Adrenal gland (tissue), 12 donors: ENCODE results near the gene AGBL3. TPM values are rescaled to one million over a fixed set of nuclear protein-coding genes. Genes with fewer than 3 reads are reported as not detected.

Source experiments
- DNase-seq, 7 donors: peaks; one replicate each; pipeline ENCODE4 v3.0.0-alpha.2; 2019 to 2020
- H3K27ac ChIP-seq, 5 donors: fragments of 200-600 bp; sonication (generic) in 4 of 5; 1 replicate in 3 of 5; 2 replicates in 2 of 5; pipeline versions ENCODE4 v1.5.1 to v1.8.0; 2016 to 2020; ENCODE audit warnings: mild to moderate bottlenecking in 1 of 5
- H3K27me3 ChIP-seq: fragments of 200-600 bp; 2 replicates; pipeline ENCODE4 v1.8.0; 2021
- H3K36me3 ChIP-seq, 2 donors: fragments of 200-600 bp; replicated peaks in 1 of 2; 1 replicate in 1 of 2; 2 replicates in 1 of 2; pipeline versions ENCODE4 v1.5.1 to v1.8.0; 2018 to 2022
- H3K4me1 ChIP-seq, 2 donors: fragments of 200-600 bp; replicated peaks in 1 of 2; 1 replicate in 1 of 2; 2 replicates in 1 of 2; pipeline versions ENCODE4 v1.5.1 to v1.8.0; 2018 to 2021
- H3K4me3 ChIP-seq, 4 donors: fragments of 200-600 bp; sonication (generic) in 3 of 4; one replicate each; pipeline ENCODE4 v1.5.1; 2016 to 2018
- H3K9me3 ChIP-seq, 3 donors: fragments of 200-600 bp; sonication (generic) in 1 of 3; replicated peaks in 1 of 3; 1 replicate in 2 of 3; 2 replicates in 1 of 3; pipeline versions ENCODE4 v1.5.1 to v1.8.0; 2016 to 2021
- CTCF ChIP-seq, 6 experiments: fragments of 450-650 bp in 4 of 6; fragments of 200-600 bp in 2 of 6; sonication (generic) in 1 of 6; IDR thresholded peaks; 1 replicate in 5 of 6; 2 replicates in 1 of 6; pipeline versions ENCODE4 v1.5.1 to v1.8.0; 2016 to 2021; ENCODE audit warnings: antibody characterized with exemption in 6 of 6, mild to moderate bottlenecking in 2 of 6, moderate library complexity in 1 of 6
- POLR2A ChIP-seq, 2 donors: fragments of 450-650 bp; IDR thresholded peaks; one replicate each; pipeline ENCODE4 v1.6.1; 2017; ENCODE audit warnings: antibody characterized with exemption in 2 of 2, mild to moderate bottlenecking in 2 of 2, moderate library complexity in 1 of 2
- WGBS, 4 donors: extraction: QIAGEN DNeasy Blood & Tissue Kit in 2 of 4; methylation state at CpG; one replicate each; pipeline versions ENCODE4 v1.1.5 to v1.1.7; 2013 to 2017; 5-methylcytosine and 5-hydroxymethylcytosine counted together
- intact Hi-C, 2 donors: fragments of 100-400 bp; cut with DNase I; formaldehyde crosslinking; loops; one replicate each; pipeline versions ENCODE4 v1.14.1 to v1.15.0; 2022 to 2023
- polyA plus RNA-seq, 3 donors: library from polyadenylated mRNA; stranded (reverse); fragments of 200-250 nt in 2 of 3; fragments of 350-450 nt in 1 of 3; fragmentation: Illumina TruSeq in 1 of 3; extraction: RNeasy Lipid Tissue Mini Kit (QIAGEN cat#74804) in 1 of 3; gene quantifications; one replicate each; pipeline ENCODE4 v1.2.3, GENCODE V29; 2013 to 2014
- total RNA-seq, 9 donors: library from RNA; depleted of rRNA in 4 of 9; stranded (reverse); fragments of >200 nt in 4 of 9; fragments of 120-200 nt in 1 of 9; fragmentation: NEBNext Ultra II Directional in 1 of 9; extraction: Animal tissue kit (Norgen Biotek cat#: 25700) in 1 of 9; gene quantifications; one replicate each; pipeline versions ENCODE4 v1.1.0 to v1.2.4, GENCODE V29; 2013 to 2023
- donor health status: healthy with polysubstance abuse.
- donor health status: Bipolar disorder and iron deficiency.
- donor health status: DM: yes; HTN: yes; CAD: no.
- donor health status: DM: no; HTN: no; CAD: no.
- donor health status: DM: no; HTN: no; CAD: no.
- donor health status: DM: yes; HTN: yes; CAD: no.

Gene AGBL3
- total and polyA plus RNA-seq, 12 donors = 0.28 to 7.3 (median 1.9) TPM

DNA sequence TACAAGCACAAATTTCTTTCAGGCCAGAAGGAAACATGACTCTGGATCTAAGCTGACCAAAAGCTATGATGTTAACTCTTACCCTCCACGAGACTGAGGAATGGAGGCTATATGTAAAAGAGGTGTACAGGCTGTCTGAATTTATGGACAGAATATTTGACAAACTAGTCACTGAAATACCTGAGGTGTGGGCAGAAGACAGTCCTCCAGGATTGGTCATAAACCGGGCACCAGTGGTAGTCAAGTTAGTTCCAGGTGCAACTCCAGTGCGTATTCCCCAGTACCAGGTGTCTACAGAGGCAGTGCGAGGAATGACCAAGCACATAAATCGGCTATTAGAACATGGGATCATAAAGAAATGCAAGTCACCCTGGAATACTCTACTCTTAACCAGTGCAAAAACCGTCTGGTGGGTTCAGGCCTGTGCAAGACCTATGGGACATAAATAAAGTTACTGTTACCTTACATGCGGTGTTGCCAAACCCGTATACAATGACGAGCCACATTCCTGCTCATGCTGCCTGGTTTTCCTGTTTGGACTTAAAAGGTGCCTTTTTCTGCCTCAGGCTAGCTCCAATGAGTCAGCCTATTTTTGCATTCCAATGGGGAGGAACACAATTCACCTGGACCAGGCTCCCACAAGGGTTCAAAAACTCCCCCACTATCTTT is 190.9 kb downstream of the AGBL3 start:
- Histone ChIP-seq H3K27me3 (no peaks in the 10 kb centered on the region), H3K27ac (no peak overlapping the region), H3K4me3 (no peak overlapping the region), H3K9me3 (peaks cover 0 to 14% (median 0%) of the 10 kb centered on the region in 3 donors), H3K4me1 (no peaks in the 10 kb centered on the region), H3K36me3 (no peaks in the 10 kb centered on the region)
- peak in 1 of 7 donors; percentile 23 for DNase-seq
- intact Hi-C loops = loop anchor here in 1 of 2 donors (10.0 kb wide), 1 partner anchor 482 kb away; no protein-coding TSS in a partner anchor
- TF ChIP-seq CTCF (IDR thresholded peaks at IDR 0.05) (no peak), POLR2A (IDR thresholded peaks at IDR 0.05) (no peak)
- WGBS, 4 donors = 89 to 95% (median 92%) methylated on average over 9 of the region's 9 CpGs

DNA sequence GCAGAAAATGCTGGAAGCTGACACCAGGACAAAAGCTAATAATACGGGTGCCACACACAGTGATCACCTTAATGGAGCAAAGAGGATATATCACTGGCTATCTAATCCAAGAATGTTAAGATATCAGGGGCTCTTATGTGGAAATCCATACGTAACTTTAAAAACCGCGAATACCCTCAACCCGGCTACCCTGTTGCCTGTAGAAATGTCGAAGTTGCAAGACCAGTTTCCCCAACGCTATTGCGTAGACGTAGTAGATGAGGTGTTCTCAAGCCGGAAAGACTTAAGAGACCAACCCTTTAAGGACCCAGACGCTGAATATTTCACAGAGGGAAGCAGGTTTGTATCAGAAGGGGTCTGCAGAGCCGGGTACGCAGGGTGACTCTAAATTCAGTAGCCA is 192.1 kb downstream of the AGBL3 start:
- no peaks in the 10 kb centered on the region for H3K27me3 ChIP-seq
- no peak overlapping the region for H3K27ac ChIP-seq
- TF ChIP-seq POLR2A (IDR thresholded peaks at IDR 0.05) (no peak), CTCF (IDR thresholded peaks at IDR 0.05) (no peak)
- no peaks in the 10 kb centered on the region for H3K4me1 ChIP-seq
- peaks cover 0 to 16% (median 0%) of the 10 kb centered on the region in 3 donors for H3K9me3 ChIP-seq
- H3K36me3 ChIP-seq = peaks cover 0 to 5% of the 10 kb centered on the region in 2 donors
- intact Hi-C loops = loop anchor here in 1 of 2 donors (10.0 kb wide), 1 partner anchor 484 kb away; no protein-coding TSS in a partner anchor
- 85 to 89% (median 88%) methylated on average over 13 of the region's 13 CpGs for WGBS, 4 donors
- DNase-seq = no peak
- no peak overlapping the region for H3K4me3 ChIP-seq

GRCh38 chr7:135179321-135179925 is 193.1 kb downstream of the AGBL3 start:
- intact Hi-C loops = loop anchor here in 1 of 2 donors (10.0 kb wide), 1 partner anchor 485 kb away; no protein-coding TSS in a partner anchor
- Histone ChIP-seq H3K4me3 (no peak overlapping the region), H3K36me3 (peaks cover 0 to 14% of the 10 kb centered on the region in 2 donors)

More at GRCh38 chr7:135179321-135179925, 193.1 kb downstream of the AGBL3 start:
- Histone ChIP-seq H3K9me3 (peaks cover 0 to 16% (median 0%) of the 10 kb centered on the region in 3 donors), H3K27ac (no peak overlapping the region), H3K27me3 (no peaks in the 10 kb centered on the region), H3K4me1 (no peaks in the 10 kb centered on the region)
- TF ChIP-seq CTCF (IDR thresholded peaks at IDR 0.05) (no peak), POLR2A (IDR thresholded peaks at IDR 0.05) (no peak)
- 93 to 97% (median 96%) methylated on average over 5 to 8 of the region's 8 CpGs for WGBS, 4 donors
- peak in 1 of 7 donors; percentile 31 for DNase-seq
